CD4-positive, alpha-beta T cell treated with Interleukin-4 for 1 hour (primary cell): ENCODE measurements around the gene SLC12A6.
"Not testable (repeated sequence)": the region's sequence is repeated elsewhere in the genome, so short reads cannot be mapped to it uniquely, and the experiment has no call there.

ENCODE experiments used
- DNase-seq, 2 donors: peaks; one replicate each; pipeline ENCODE4 v3.0.0-alpha.2; 2020 to 2022

Gene SLC12A6

GRCh38 chr15:34248190-34248589 is 89.4 kb downstream of the SLC12A6 start:
- no peak for DNase-seq

GRCh38 chr15:34246276-34246976 is 91.2 kb downstream of the SLC12A6 start:
- no peak for DNase-seq

- DNase-seq = no peak
These were observed 94.4 kb downstream of the SLC12A6 start for GRCh38 chr15:34243226-34243625.

- no peak for DNase-seq
These were observed 95.3 kb downstream of the SLC12A6 start for GRCh38 chr15:34242331-34242710.

- peak; percentile 49 to 71 for DNase-seq
These were observed 95.9 kb downstream of the SLC12A6 start for GRCh38 chr15:34241376-34242330.

GRCh38 chr15:34240537-34240936 is 97.0 kb downstream of the SLC12A6 start:
- DNase-seq = no peak

GRCh38 chr15:34239151-34239808 is 98.3 kb downstream of the SLC12A6 start:
- DNase-seq = no peak

GRCh38 chr15:34233614-34234013 is 104.0 kb downstream of the SLC12A6 start:
- no peak for DNase-seq

GRCh38 chr15:34223904-34224596 is 113.5 kb downstream of the SLC12A6 start:
- no peak for DNase-seq

GRCh38 chr15:34217587-34218225 is 119.9 kb downstream of the SLC12A6 start:
- DNase-seq = no peak

- no peak for DNase-seq
These were observed 120.9 kb downstream of the SLC12A6 start for GRCh38 chr15:34216527-34217270.

GRCh38 chr15:34214135-34214534 is 123.4 kb downstream of the SLC12A6 start:
- no peak for DNase-seq

- DNase-seq = no peak
These were observed 123.9 kb downstream of the SLC12A6 start for GRCh38 chr15:34213690-34214089.

- peak; percentile 94 to 95 for DNase-seq
These were observed 127.9 kb downstream of the SLC12A6 start, which contains the start of gene KATNBL1 for GRCh38 chr15:34209421-34210282. Gene KATNBL1, minus strand, starts transcription at chr15:34210096. Its CDS starts 46,420 bp downstream, at chr15:34163676.

GRCh38 chr15:34206011-34206410 is 131.6 kb downstream of the SLC12A6 start:
- DNase-seq = no peak

GRCh38 chr15:34203936-34204335 is 133.6 kb downstream of the SLC12A6 start:
- DNase-seq = no peak

GRCh38 chr15:34203305-34203704 is 134.3 kb downstream of the SLC12A6 start:
- no peak for DNase-seq

- DNase-seq = not testable (repeated sequence)
These were observed 144.3 kb downstream of the SLC12A6 start for GRCh38 chr15:34193272-34193671.

- DNase-seq = no peak
These were observed 148.9 kb downstream of the SLC12A6 start for GRCh38 chr15:34188711-34189110.

GRCh38 chr15:34185666-34186065 is 151.9 kb downstream of the SLC12A6 start:
- DNase-seq = no peak
